Activated CD4-positive, alpha-beta T cell treated with anti-CD3 and anti-CD28 coated beads, Interleukin-10, Interleukin-2, amounts not matched to agents 100 ng/mL and 50 ng/mL, durations not matched to agents 16 hours and 8 hours (primary cell): ENCODE results near the gene PRTFDC1.
"Not testable (repeated sequence)": the region's sequence is repeated elsewhere in the genome, so short reads cannot be mapped to it uniquely, and the experiment has no call there.

Source experiments
- DNase-seq: peaks from one replicate; pipeline ENCODE4 v3.0.0-alpha.2; 2020

PRTFDC1 gene, protein sequence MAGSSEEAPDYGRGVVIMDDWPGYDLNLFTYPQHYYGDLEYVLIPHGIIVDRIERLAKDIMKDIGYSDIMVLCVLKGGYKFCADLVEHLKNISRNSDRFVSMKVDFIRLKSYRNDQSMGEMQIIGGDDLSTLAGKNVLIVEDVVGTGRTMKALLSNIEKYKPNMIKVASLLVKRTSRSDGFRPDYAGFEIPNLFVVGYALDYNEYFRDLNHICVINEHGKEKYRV

DNA sequence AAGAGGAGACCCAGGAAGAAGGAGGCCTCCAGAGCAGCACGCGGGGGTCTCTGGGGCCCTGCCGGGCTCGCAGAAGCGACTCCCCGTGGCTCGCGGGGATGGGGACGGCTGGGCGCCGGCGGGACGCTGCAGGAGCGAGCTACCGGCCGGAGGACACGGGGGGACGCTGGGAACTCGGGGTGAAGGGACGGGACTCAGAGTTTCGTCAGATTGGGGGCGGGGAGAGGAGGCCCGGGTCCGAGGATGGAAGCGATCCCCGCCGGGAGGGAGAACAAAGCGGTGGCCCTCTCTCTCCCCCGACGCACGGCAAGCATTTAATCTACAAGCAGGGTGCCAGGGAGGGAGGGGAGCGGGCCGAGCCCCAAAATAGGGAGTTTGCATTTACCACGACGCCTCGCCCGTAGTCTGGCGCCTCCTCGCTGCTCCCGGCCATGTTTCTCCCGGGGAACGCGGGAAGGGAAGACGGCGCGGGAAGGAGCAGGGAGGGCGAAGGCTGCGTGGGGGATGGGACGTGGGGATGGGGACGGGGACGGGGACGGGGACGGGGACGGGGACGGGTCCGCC is at the start of gene PRTFDC1:
TSS of gene PRTFDC1 (minus strand) at position 464 of the 564 bp plus-strand sequence. CDS start at position 433, 31 bp downstream.
- DNase-seq = peak; percentile 18

DNA sequence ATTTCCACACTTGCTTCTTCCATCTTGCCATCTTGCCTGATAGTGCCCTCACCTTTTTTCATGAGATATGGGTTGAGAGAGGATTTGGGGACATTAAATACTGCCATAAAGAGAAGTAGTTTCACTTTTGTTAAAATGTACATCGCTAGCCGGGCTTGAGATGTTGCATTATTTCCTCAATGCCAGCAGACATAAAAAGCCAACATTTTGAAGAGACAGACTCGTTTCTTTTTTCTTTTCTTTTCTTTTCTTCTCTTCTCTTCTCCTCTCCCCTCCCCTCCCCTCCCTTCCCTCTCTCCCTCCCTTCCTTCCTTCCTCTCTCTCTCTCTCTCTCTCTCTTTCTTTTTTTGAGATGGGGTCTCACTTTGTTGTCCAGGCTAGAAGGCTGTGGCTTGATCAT is 45.6 kb upstream of the PRTFDC1 start:
- no peak for DNase-seq

DNA sequence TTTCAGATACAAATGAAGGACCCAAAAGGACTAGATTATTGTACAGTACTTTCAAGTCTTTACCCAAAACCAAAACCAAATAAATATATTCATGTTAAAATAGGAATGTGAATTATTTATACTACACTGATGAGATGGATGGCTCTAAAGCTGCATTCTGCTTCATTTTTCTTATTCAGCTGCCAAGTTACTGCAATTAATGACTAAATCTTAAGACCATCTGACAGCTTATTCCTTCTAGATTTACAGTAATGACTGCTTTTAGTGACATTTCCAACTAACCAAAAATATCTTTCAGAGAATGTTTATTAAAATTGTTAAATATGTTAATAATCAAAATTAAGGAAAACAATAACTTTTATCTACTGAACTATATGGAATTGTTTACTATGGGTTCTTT is 42.7 kb upstream of the PRTFDC1 start:
- DNase-seq = no peak

DNA sequence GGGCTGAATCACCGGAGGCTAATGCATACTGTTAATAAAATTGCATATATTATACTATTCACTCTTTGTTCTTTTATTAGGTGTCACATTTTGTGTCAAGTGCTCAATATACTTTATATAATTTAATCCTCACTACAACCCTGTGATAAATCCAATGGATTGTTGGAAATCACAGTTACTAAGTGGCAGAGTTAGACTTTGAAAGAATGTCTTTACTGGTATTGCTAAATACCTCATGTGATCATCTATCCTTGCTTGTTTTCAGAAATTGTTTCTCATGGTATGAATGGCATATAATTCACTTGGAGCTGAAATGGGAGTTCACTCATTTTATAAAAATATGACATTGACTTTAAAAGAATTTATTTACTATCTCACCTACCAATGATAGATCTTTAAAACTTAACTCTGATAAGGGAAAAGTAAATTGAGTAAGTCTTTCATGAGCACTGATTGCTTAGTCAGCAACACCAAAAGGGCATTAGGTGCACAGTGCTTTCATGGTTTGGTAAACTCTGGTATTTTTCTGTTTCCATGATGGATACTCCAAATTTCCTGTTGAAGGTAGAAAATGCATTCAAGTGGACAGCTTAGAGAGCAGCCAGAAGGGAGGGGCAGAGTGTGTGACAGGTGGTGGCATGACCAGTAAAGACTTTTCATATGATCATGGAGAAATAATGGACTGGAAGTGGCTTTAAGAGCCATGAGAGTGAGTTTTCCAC is 41.0 kb upstream of the PRTFDC1 start:
- DNase-seq = no peak

DNA sequence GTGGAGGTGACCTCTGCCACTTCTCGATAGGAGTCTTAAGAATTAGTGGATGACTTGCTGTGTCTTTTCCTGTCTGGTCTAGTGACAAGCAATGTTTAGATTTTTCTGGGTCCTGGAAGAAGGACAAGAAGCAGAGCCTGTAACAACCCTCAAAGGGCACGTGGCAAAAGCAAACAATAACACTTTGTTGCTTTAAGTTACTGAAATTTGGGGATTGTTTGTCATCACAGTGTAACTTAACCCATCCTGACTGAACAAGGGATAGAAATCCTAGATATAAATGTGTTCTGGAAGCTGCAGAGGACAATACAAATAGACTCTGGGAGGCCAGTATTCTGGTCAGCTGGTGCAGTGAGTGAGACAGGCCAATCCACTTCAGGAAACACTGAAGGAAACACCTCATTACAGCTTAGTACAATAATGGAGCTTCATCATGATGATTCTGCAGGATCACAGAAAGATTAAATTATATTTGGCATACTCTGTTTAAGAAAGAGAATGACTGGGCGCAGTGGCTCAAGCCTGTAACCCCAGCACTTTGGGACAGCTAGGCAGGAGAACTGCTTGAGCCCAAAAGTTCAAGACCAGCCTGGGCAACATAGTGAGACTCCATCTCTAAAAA is 40.2 kb upstream of the PRTFDC1 start:
- no peak for DNase-seq

DNA sequence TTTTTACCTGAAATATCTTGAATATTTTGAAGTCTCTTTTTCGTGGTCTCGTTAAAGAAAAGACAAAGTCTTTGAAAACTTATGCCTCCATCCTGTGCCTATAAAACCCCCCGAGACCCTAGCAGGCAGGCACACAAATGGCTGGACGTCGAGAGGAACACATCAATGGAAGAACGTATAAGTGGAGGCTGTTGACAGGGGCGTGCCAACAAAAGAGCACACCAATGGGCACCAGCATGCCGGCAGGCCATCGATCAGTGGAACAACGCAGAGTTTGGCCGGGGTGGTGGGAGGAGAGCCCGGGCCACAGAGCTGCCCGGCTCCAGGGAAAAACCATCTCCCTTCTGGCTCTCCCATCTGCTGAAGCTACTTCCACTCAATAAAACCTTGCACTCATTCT is 38.9 kb upstream of the PRTFDC1 start:
- no peak for DNase-seq

DNA sequence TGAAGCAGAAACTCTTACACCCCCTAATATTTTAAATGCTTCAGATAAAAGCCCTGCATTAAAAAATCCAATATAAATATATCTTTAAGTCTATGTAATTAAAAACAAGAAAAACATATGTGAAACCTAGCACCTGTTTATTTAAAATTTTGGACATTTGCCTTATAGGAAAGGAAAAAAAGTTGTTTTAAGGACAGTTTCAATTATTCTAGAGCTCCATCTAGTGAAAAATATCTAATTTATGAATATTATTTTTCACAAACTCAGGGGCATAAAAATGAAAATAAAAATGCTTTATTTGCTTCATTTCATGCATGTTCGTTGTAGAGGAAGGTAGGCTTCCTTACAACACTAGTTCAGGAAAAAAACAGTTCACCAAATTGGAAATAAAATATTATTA is 37.5 kb upstream of the PRTFDC1 start:
- DNase-seq = no peak

DNA sequence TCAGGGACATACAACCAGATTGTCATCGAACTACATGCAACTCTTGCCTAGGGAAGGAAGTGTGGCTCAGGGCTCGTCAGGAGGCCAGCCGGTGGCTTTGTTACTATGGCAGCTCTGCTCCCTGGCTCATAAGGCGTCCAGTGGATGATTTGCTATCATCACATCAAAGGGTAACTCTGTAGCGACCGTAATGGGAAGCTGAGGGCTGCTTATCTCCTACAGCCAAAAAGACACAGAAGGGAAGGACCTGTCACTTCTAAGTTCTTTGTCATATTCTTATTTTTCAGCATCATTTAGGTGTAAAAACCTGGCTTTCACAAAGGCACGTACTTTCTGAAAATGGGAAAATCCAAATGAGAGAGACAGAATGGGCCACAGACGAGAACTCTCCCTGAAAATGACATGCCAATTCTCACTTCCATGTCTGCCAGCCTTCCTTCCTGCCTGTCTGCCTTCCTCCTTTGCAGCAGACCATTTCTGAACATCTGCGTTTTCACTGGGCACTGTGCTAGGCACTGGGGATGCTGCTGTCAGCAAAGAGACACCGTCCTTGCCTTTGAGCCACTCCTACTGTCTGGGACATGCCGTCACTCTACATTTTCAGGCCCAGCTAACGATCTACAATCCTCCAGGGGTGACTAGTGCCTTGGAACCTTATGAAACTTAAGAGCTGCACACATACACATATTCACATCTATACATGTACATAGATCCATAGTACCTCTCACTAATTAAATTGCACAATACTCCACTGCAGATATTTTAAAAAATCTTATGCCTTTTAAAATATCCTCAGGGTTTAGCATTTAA is 36.6 kb upstream of the PRTFDC1 start:
- no peak for DNase-seq

DNA sequence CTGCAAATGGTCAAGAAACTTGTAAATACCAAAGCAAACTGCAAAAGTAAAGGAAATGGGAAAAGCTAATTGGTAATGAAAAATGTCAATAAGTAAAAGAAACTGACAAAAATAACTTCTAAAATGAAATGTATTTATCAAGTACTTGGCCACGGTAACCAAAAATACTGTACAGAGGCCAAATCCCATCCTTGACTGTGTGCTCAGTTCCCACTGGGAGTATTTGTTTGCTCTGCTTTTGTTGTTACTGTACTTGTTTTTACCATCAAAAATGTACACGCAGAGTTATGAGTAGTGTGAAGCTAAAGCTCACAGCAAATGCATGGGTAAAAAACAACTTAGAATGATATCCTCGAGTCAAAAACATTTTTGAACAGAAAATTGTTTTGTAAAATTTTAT is 32.5 kb upstream of the PRTFDC1 start:
- DNase-seq = no peak

DNA sequence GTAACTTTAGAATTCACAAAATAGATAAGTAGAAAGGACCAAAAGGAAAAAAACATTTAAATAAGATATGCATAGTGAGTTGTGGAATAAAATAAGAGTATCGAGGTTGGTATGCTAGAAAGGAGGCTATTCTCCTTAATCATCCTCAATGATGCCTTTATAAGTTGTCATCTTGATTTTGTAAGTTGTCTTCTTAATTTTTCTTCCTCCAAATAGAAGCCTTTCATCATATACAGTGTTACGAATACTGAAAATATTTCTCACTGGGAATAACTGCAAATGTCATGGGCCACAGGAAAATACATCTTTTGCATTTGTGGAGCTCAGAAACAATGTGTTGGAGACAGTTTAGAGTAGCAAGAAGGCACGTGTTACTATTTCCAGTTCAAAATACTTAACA is 31.5 kb upstream of the PRTFDC1 start:
- DNase-seq = no peak

DNA sequence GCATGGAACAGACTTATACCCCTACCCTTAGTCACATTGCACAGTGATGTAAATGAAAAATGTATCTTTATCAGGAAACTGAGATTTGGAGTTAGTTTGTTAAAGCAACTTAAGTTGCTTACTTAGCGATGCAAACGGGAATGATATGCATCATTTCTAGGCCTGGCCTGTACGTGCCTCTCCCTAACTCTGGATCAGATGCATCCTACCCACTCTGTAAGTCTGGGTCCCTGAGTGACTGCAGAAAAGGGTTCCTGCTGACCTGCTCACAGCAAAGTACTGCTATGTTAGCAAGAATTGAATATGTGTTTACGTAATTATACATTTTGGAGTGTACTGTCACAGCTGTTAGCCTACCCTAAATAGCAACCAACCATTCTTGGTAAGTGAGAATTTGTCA is 30.7 kb upstream of the PRTFDC1 start:
- DNase-seq = no peak

DNA sequence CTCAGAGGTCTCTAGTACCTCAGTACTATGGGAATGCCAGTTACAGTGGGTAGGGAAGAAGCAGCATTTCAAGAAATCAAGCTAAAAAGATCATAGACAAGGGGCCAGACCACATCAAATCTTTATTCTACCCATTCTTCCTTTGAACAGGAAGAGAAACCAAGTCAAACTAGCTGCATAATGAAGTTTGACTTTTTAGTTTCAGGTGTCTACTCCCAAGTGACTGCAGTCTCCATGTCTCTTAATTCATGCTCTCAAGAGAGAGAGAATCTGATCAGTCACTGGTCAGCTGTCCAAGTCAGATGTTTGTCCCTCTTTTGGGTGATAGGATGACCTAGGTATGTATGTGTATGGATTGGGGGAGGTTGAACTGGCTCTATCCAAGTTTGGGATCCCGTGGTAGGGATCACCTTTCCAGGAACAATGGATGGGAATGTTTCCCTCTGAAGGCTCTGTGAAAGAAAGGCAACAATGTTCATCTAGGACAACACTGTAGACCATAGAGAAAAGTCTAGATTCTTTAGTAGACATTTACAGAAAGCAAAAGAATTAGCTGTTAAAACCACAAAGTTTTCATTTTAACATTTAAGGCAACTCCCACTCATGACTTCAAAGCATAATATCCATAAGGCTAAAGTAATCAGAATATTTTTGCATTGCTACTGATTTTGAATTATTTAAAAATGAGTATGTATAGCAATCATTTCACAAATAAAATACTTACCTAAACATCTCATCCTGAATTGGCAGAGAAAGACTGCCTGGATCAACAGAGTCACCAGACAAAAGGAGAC is 30.1 kb upstream of the PRTFDC1 start:
- DNase-seq = no peak

DNA sequence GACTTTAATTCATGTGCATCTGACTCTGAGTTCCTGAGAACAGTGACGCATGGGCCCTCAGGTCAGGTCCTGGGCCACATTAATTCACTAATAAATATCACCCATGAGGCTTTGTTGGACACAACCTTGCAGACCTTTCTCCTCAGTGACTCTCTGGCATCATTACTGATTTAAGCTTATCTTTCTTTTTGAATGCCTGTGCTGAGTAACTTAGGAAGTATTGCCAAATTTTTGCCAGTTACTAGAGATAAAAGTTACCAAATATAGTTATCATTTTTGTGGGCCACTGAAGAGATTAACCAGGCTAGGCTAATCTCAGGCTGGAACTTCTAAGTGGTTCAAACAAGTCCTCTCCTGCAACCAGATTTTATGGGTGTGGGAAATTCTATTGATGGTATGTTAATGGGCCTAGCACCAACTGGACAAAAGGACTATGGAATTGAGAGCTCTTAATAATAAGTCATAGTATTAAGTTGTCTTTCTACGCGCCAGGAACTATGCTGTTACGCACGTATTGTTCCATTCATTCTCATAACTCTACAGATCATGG is 28.8 kb upstream of the PRTFDC1 start:
- no peak for DNase-seq

DNA sequence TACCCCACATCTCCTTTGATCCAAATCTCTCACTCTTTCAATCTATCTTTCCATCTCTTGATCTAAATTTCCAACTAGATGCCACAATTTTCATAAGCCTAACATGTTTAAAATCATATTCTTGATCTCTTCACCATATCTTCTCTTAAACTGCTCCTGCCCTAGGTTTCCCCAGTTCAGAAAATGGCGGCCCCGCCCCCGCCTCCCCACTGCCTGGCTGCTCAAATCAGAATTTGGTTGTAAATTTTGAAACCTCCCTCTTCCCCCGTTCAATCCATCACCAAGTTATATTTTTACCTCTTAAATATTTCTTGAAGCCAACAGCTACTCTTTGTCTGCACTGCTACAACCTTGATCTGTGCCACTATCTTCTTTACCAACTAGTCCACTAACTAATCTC is 27.3 kb upstream of the PRTFDC1 start:
- no peak for DNase-seq

DNA sequence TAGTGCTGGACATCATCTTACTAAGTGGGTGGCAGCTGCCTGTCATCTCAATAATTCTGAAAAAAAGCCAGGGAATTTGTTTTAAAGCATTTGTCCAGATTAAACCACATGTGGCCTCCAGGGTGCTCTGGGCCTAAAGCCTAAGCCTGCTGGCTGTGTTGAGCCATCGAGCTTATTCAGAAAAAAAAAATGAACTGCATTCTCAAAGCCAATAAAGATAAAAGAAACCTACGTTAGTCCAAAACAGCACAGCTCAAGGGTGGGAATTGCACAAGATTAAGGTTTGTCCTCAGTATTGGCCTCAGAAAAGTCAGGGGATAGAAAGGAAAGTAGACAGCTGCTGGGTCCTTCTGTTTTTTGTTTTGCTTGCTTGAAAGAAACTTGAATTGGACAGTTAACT is 22.6 kb upstream of the PRTFDC1 start:
- DNase-seq = no peak

DNA sequence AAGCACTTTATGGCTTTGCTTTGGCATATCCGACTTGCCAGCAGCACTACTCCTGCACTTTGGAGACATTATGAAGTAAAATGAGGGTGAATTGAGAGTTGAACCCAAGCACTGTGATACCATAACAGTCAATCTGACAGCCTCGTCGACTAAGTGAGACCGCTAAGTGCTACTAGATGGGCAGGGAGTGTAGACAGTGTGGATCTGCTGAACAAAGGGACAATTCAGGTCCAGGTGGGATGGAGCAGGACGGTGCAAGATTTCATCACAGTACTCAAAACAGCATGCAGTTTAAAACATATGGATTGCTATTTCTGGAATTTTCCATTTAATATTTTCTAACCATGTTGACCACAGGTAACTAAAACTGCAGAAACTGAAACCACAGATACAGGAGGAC is 20.8 kb upstream of the PRTFDC1 start:
- no peak for DNase-seq

DNA sequence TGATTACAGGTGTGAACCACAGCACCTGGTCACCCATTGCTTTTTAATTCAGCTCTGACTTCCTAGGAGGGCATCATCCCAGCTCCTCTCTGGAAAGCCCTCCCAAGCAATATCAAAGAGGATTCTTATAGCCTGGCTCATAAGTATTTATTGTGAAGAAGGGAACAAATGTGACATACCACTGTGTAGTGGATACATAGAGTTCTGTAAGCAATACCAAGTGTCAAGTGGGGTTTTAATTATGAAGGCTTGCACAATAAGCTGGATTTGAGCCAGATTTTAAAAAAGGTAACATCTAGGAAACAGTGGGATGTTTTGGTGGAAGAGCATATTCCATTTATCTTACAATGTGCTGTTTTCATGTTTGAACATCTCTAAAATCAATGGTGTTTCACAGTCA is 19.0 kb upstream of the PRTFDC1 start:
- no peak for DNase-seq

DNA sequence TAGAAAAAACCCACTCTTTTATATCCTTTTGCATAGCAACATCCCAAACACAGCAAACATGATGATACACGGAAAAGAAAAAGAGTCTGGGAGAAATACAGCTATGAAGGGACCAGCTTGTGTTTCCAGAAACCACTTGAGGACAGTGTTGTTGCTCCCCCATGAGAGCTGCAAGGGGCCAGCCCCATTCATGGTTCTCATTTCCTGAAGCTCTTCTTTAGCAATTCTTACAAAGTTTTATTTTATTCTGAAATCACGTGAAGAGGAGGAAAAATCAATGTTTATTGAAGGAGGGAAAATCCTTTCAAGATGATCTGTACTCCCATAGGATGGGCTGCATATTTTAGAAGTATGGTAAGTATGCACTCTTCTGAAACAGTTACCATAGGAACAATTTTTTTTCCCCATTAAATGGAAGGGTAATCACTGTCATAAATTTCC is 17.5 kb upstream of the PRTFDC1 start:
- no peak for DNase-seq

DNA sequence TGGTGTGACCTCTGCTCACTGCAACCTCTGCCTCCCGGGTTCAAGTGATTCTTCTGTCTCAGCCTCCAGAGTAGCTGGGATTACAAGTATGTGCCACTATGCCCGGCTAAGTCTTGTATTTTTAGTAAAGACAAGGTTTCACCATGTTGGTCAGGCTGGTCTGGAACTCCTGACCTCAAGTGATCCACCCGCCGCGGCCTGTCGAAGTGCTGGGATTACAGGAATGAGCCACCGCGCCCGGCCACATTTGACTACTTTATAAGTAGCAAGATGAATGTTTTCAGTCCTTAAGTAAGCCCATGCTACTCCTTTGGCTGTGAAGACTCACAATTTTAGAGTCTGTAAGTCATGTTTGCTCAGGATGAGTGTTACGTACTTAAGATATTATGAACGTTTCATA is 16.5 kb upstream of the PRTFDC1 start:
- not testable (repeated sequence) for DNase-seq

DNA sequence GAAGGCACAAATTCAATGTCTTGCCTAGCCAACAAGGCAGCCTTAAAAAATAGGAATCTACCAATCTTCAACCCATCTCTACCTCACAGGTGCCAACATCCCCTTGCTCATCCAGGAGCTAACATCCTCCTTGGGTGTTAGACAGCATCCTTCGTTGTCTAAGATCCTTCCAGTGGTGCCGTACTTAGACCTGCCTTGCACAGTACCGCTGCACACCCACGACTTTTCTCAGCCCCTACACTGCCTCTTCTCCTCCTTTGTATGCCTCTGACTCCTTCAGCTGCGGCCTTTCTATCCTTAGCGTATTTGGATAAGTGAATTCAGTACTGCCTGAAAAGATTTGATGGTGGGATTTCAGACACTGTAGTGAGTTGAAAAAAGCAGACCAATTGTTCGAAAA is 15.9 kb upstream of the PRTFDC1 start:
- DNase-seq = no peak

DNA sequence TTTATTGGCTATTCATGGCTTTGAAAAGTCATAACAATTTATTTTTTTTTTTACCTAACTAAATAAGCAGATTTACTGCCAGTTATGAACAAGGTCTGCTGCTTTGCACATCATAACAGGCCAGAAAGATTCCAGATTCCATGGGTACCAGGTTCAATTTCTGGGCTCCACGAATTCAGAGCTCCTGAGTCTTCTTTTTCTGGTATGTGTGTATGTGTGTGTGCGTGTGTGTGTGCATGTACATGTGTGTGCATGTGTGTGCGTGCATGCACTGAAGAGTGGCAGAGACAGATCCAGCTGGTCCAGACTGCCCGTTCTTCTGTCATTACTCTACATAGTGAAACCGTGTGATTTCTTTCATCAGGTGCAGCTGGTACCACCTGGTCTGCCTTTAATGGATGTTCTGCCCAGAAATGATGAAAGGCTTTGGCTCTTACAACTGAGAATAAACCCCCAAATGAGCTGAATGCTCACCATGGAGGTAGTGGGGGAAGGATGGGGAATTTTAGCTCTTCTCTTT is 14.6 kb upstream of the PRTFDC1 start:
- DNase-seq = no peak

DNA sequence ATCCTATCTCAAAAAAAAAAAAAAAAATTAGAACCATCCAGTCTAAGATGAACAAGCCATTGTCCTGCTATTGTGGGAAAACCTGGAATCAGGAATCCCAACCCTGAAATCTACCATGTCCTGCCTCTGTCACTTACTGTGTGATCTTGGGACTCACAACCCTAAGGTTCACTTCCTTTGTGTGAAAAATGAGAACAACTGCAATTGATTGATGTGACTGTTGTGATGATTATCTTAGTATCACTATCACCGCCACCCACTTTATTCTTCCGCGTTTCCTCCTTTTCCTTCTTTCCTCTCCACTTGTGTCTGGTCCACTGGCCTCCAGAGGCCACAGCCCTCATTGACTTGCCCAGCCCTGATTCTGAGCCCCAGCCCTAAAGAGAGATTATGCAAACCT is 12.6 kb upstream of the PRTFDC1 start:
- no peak for DNase-seq
